GM18868 (cell line): ENCODE results near the gene SLC2A13.
"Not testable (repeated sequence)": the region's sequence is repeated elsewhere in the genome, so short reads cannot be mapped to it uniquely, and the experiment has no call there.

Experiments
- ATAC-seq: cut with Tn5 transposase; IDR thresholded peaks from one replicate; pipeline ENCODE4 v1.9.1; 2021; ENCODE audit warnings: mild to moderate bottlenecking, moderate library complexity; ENCODE audit not compliant: unreplicated experiment

Gene SLC2A13

GRCh38 chr12:39883411-39883810, 222.5 kb downstream of the SLC2A13 start:
- ATAC-seq, result no peak

GRCh38 chr12:39878753-39879152, 227.1 kb downstream of the SLC2A13 start:
- ATAC-seq, result no peak

DNA sequence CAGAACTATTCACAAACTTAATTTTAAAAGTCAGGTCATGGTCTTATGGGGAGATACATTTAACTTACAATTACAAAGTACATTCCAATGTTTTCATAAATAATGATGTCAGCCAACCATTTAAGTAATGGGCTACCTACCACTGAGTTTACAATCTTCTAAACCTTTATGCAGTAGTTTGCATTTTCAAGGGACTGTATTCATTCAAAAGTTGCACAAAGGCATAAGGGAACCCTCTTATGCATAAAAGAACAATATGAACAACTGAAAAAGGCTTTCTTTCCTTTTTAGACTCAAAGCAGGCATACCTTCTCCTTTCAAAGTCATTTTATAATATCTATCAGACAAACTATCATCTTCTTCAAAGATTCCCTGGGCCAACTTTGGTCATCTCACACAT, 230.2 kb downstream of the SLC2A13 start:
- ATAC-seq, result no peak

DNA sequence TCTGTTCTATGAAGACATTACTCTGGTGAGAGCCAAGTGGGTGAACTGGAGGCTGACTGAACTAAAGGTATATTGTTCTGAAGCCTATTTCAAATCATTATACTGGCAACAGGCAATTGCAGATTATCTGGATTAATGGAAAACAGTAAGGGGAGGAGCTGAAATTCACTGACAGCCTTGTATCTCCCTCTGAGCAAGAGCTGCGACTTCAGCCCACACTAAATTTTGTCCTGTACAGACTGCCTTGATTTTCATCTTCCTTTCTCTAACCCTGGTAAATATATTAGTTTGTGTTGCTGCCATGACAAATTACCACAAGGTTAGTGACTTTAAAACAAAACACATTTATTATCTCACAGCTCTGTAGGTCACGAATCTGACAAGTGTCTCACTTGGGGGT, 231.1 kb downstream of the SLC2A13 start:
- ATAC-seq, result no peak

DNA sequence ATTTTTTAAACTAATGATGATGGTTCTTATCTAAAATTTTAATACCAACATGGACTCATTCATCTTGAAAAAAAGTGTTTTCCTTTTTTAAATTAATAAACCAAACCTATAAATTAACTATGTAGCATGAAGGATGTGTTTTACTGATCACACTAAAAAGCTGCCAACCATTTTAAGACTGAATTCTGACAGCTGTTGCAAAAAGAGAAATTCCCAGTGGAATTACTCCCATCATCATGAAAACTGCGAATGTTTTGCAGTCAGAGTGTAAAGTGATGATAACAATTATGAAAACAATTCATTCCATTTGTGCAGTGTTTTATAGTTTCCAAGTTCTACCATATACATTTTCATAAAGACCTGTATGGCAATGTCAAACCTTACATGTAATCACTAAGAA, 232.8 kb downstream of the SLC2A13 start:
- ATAC-seq, result no peak

DNA sequence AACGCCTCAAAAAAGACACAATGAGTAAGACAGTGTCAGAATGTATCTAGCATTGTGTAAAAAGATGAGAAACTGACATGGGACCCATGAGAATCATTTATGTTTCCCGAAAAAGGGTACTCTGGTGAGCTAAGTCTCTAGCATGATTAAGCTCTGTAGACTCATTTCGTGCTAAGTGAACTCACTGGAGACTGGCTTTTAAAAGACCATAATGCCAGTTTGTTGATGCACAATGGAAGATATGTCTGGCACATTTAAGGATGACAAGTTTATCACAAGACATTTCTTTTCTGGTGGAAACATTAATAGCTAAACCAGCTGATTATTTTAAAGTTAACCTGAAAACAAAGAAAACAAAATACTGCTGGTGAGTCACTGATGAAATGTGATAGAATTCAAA, 233.5 kb downstream of the SLC2A13 start:
- no peak for ATAC-seq

- ATAC-seq, result no peak
Measured at GRCh38 chr12:39868328-39868725, 237.6 kb downstream of the SLC2A13 start.

- ATAC-seq, result no peak
Measured at GRCh38 chr12:39867631-39868327, 238.1 kb downstream of the SLC2A13 start.

GRCh38 chr12:39866135-39866534, 239.7 kb downstream of the SLC2A13 start:
- ATAC-seq, result no peak

DNA sequence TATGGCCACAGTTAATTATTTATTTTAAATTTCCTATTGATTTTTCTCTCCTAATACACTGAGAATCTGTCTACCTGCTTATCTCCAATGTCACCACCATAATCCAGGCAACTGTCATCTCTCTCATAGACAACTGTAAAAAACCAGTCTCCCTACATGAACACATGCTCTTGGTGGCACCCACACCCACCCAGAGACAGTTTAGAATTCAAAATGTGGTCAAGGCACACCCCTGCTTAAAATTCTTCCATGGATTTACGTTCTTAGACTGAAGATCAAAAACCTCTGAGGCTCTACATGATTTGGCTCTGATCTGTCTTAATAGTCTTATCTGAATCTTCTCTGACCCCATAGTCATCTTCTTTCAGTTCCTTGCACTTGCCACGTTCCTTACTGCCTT, 245.2 kb downstream of the SLC2A13 start:
- ATAC-seq, result no peak

- no peak for ATAC-seq
Measured at GRCh38 chr12:39853003-39853402, 252.9 kb downstream of the SLC2A13 start.

GRCh38 chr12:39852346-39852745, 253.5 kb downstream of the SLC2A13 start:
- ATAC-seq, result no peak

- not testable (repeated sequence) for ATAC-seq
Measured at GRCh38 chr12:39848218-39848617, 257.7 kb downstream of the SLC2A13 start.

DNA sequence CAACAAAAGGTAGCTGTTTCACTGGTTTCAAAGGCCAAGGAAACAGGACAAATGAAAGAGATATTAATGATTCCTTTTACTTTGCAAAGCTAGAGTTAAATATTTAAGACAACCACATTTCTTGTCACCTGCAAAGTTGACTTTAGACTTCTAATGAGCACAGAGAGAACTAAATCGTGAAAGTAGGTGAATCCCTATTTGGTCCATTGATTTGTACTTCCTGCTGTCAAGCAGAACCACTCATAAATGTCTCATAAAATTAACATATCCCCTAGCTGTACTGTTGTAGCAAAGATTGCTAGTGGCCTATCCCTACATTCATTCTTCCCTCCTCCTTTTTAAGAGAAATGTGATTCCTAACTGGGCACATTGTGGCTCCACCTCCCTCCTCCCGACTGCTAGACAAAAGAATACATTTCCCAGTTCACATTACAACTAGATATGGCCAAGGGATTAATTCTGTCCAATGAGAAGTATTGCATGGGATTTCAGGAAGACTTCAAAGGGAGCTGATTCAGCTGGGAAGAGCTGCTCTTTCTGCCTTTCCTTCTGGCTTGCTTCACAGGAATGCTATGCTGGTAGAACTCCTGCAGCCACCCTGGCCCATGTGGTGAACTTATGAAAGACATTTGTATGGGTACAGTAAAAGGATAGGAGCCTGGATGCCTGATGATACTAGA, 258.8 kb downstream of the SLC2A13 start:
- ATAC-seq, result no peak

DNA sequence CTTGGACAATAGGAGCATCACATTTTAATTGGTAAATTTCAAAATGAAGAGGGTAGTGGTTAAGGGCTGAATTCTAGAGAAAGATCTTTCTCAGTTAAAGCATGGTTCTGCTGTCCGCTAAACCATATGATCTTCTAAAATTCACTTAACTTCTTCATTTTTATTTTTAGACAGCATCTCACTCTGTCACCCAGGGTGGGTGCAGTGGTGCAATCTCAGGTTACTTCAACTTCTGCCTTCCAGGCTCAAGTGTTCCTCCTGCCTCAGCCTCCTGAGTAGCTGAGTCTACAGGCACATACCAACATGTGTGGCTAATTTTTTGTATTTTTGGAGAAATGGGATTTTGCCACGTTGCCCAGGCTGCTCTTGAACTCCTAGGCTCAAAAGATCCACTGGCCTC, 259.6 kb downstream of the SLC2A13 start:
- no peak for ATAC-seq

DNA sequence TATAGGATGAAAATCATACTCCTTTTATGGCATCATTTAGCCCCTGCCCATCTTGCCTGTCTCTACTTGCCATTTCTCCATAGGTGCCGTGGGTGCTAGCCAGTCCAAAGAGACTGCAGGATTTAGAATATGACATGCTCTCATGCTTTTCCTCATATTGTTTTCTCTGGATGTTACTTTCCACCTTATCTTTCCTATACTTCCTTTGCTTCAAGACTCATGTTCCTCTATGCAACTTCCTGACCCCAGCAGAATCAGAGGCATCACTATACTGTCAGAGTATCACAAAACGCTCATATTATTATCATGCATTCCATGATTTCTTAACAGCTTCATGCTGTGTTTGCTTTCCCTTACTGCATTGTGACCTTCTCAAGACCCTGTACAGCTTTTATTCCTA, 265.5 kb downstream of the SLC2A13 start:
- ATAC-seq, result no peak

DNA sequence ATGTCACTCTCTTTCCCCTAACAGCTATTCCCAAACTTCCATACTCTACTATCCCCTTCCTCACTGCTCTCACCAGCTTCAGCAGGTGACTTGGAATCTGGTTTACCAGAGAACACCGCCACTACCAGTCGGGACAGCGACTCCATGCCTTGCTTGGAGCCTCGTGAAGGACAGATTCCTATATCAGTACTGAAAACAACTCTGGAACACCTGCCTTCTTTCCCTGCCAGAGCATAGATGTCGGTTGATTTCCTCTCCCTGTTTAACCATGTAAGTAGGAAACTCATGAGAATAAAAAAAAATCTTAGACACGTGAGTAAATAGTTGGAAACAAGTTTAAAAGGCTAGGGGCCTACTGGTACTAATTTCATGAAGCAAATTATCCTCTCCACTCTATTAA, 266.8 kb downstream of the SLC2A13 start:
- ATAC-seq, result no peak

DNA sequence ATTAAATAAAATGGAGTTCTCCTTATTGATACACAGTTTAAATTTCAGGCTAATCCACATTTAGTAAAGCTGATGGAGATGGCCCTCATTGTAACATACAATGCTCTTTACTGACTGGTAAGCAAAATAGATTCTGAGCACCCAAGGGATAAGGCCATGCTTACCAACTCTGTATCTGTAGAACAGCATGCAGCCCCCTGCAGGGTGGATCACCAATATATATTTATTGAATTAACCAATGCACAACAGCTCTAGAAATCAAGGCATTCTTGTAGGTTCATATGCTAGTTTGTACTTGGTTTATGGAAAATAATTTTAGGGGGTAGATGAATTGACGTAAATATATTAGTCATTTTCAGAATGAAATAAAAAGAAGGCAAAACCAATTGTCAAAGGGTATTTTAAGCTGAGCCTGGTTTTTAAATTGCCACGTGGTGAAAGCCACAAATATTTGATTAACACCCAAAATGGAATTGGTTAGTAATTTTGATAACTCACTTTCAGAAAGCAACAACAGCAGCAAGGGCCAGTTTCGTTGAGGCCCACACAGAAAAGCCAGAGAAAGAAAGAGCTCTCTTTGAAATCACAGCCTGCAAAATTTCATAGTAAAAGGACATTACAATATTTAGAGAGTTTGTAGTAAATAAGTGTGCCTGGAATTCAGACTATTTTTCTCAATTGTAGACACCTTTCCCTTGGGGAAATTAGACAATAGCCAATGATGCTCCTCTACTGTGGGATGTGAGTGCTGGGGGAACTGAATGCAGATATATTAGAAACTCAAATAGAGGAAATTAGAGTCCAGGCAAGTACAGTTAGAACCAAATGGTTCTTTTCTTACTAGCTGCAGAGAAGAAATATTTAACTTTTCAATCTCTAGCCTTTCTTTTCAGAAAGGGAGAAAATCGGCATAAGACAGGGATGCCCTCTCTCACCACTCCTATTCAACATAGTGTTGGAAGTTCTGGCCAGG, 270.1 kb downstream of the SLC2A13 start:
- peak; percentile 61 for ATAC-seq

DNA sequence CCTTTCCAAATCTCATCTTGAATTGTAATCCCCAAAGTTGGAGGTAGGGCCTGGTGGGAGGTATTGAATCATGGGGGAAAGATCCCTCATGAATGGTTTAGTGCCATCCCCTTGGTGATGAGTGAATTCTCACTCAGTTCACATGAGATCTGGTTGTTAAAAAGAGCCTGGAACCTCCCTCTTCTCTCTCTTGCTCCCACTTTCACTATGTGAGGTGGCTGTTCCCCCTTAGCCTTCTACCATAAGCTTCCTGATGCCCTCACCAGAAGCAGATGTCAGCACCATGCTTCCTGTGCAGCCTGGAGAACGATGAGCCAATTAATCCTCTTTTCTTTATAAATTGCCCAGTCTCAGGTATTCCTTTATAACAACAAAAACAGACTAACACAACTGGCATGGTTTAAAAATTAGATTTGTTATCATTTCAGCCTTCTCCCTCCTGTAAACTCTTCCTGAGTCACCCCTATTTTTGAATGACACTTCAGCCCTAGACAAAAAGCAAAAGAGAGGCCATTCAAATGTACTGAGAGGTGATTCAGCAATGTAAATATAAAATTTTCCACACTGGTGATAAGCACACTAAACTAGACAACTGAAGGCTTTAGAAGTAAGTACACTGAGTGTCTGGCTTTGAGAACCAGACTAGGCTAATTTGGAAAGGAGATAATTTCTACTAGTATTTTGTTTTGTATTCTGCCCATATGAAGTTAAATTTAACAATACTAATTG, 274.1 kb downstream of the SLC2A13 start:
- ATAC-seq, result no peak

DNA sequence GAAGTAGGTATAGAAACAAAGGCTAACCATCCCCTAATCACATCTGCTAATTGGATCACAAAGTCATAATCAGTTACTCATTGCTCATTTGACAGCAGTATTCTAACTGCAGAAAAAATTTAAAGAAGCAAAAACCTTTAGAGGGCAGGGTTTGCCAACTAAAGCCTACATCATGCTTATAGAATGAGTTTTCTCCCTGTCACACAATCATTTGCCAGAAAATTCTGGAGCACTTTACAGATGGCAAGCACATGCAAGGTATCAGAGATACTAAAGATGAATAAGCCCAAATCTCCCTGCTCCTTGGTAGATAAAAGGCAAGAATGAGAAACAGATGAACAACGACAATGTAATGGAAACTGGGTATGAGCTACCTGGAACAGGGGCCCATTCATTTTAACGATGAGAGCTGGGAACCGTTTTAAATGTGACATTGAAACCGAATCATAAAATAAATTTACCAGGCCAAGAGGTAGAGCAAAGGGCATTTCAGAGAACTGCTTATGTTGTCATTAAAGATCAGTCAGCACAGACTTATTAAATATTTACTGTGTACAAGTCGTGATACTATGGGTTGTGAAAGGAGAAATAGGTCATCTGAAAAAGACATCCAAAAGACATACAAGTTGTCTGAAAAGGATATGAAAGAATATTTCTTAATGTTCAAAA, 274.9 kb downstream of the SLC2A13 start:
- no peak for ATAC-seq
